Stimulated activated CD8-positive, alpha-beta memory T cell treated with anti-CD3 and anti-CD28 coated beads, Interleukin-2, amount 100 ng/mL, for 48 hours (primary cell): ENCODE measurements around the gene PACRG.

ENCODE experiments used
- DNase-seq, 2 donors: peaks; one replicate each; pipeline ENCODE4 v3.0.0-alpha.2; 2020; ENCODE audit warnings: low read depth in 2 of 2

The PACRG gene

GRCh38 chr6:163136681-163137397 is 409.1 kb downstream of the PACRG start:
- DNase-seq: no peak

- DNase-seq: no peak
Observed at GRCh38 chr6:163137398-163137881, 409.7 kb downstream of the PACRG start.

GRCh38 chr6:163146036-163146435 is 418.3 kb downstream of the PACRG start:
- DNase-seq: no peak

- DNase-seq: no peak
Observed at GRCh38 chr6:163147994-163148393, 420.2 kb downstream of the PACRG start.

GRCh38 chr6:163148451-163149278 is 420.9 kb downstream of the PACRG start:
- no peak for DNase-seq

- no peak for DNase-seq
Observed at GRCh38 chr6:163149279-163149848, 421.6 kb downstream of the PACRG start.

GRCh38 chr6:163151212-163151611 is 423.4 kb downstream of the PACRG start:
- no peak for DNase-seq

- no peak for DNase-seq
Observed at GRCh38 chr6:163152701-163153100, 424.9 kb downstream of the PACRG start.

GRCh38 chr6:163159110-163159509 is 431.3 kb downstream of the PACRG start:
- DNase-seq: no peak

- no peak for DNase-seq
Observed at GRCh38 chr6:163159689-163160088, 431.9 kb downstream of the PACRG start.

GRCh38 chr6:163162007-163162873 is 434.5 kb downstream of the PACRG start:
- no peak for DNase-seq

- no peak for DNase-seq
Observed at GRCh38 chr6:163162874-163163213, 435.1 kb downstream of the PACRG start.

GRCh38 chr6:163164175-163164900 is 436.6 kb downstream of the PACRG start:
- no peak for DNase-seq

- DNase-seq: no peak
Observed at GRCh38 chr6:163165155-163165910, 437.6 kb downstream of the PACRG start.

GRCh38 chr6:163165922-163166321 is 438.1 kb downstream of the PACRG start:
- DNase-seq: no peak

GRCh38 chr6:163166507-163166906 is 438.7 kb downstream of the PACRG start:
- no peak for DNase-seq

- DNase-seq: no peak
Observed at GRCh38 chr6:163169521-163169920, 441.7 kb downstream of the PACRG start.

- DNase-seq: peak in 1 of 2 donors; percentile 8
Observed at GRCh38 chr6:163170294-163170883, 442.6 kb downstream of the PACRG start.

- no peak for DNase-seq
Observed at GRCh38 chr6:163173741-163174140, 446.0 kb downstream of the PACRG start.

- DNase-seq: no peak
Observed at GRCh38 chr6:163175301-163175700, 447.5 kb downstream of the PACRG start.
